ENCODE data around the gene TERT. TPM values are rescaled to one million over a fixed set of nuclear protein-coding genes. Genes with fewer than 3 reads are reported as not detected.
"Not testable (repeated sequence)": the region's sequence is repeated elsewhere in the genome, so short reads cannot be mapped to it uniquely, and the experiment has no call there.

TERT gene
- polyA plus RNA-seq, 2 of the 4 experiments (the other 2 are of a cell fraction): 1.1 to 4.0 TPM

GRCh38 chr5:1328237-1329110, 33.6 kb upstream of the TERT start:
- 0 out of 2 replicates have a peak, but pooled peaks have one; percentile 3 for TF ChIP-seq HES2 (IDR thresholded peaks at IDR 0.05)
- Histone ChIP-seq H3K9me3 (peaks cover 29% of the 10 kb centered on the region), H3K4me1 (peaks cover 28% of the 10 kb centered on the region; the same call in 2 of the 3 replicates), H3K4me2 (peak overlapping the region; percentile 36; the same call in 2 of the 3 replicates), H3K27ac (peak overlapping the region; percentile 88 to 93), H3K4me3 (peak overlapping the region; percentile 12; the same call in 1 of the 3 replicates)
- ATAC-seq, FAIRE-seq, CTCF ChIA-PET: not testable (repeated sequence)
- WGBS (ENCODE audit: missing lambda C conversion rate): 26% methylated on average over 4 of the region's 7 CpGs
- POLR2A ChIA-PET: interaction anchor here (0.6 kb wide), 1 partner anchor 72 kb away, joined by 3 read pairs; no protein-coding TSS in a partner anchor
- peak in 1 of 2 experiments; percentile 80 for DNase-seq (ENCODE audit: low read depth in 1 of 2, low spot score in 1 of 2)

- Histone ChIP-seq H3K27ac (peak overlapping the region; percentile 81 to 91), H3K4me1 (peaks cover 28% of the 10 kb centered on the region; the same call in 2 of the 3 replicates), H3K9me3 (peaks cover 29% of the 10 kb centered on the region), H3K4me3 (peak overlapping the region; percentile 31; the same call in 2 of the 3 replicates), H3K4me2 (peak overlapping the region; percentile 58)
- not testable (repeated sequence) for ATAC-seq, FAIRE-seq
- DNase-seq (ENCODE audit: low read depth in 1 of 2, low spot score in 1 of 2): peak in 1 of 2 experiments; percentile 75
- WGBS (ENCODE audit: missing lambda C conversion rate): 18% methylated on average over 6 of the region's 6 CpGs
- TF ChIP-seq EP300 (IDR thresholded peaks at IDR 0.05): 0 out of 5 replicates have a peak, but pooled peaks of 1 of the 2 experiments have one; percentile 17
- POLR2A ChIA-PET: interaction anchor here (0.6 kb wide), 1 partner anchor 73 kb away, joined by 3 read pairs; no protein-coding TSS in a partner anchor
- CTCF ChIA-PET: interaction anchor here (1.4 to 1.5 kb wide), 2 partner anchors 153 to 317 kb away, joined by 4 to 5 read pairs; no protein-coding TSS in a partner anchor
Observed at GRCh38 chr5:1326901-1327756, 32.3 kb upstream of the TERT start.

- peaks cover 29% of the 10 kb centered on the region for H3K9me3 ChIP-seq
- DNase-seq (ENCODE audit: low read depth in 1 of 2, low spot score in 1 of 2); FAIRE-seq; POLR2A ChIA-PET; ATAC-seq: not testable (repeated sequence)
- peaks cover 28% of the 10 kb centered on the region; the same call in 2 of the 3 replicates for H3K4me1 ChIP-seq
- CTCF ChIA-PET: interaction anchor here (1.4 to 1.5 kb wide), 2 partner anchors 152 to 318 kb away, joined by 4 to 5 read pairs; no protein-coding TSS in a partner anchor
- H3K27ac ChIP-seq: peak overlapping the region; percentile 81 to 91
- WGBS (ENCODE audit: missing lambda C conversion rate): 22% methylated on average over 5 of the region's 5 CpGs
- H3K4me2 ChIP-seq: peak overlapping the region; percentile 58; the same call in 2 of the 3 replicates
- H3K4me3 ChIP-seq: peak overlapping the region; percentile 31; the same call in 1 of the 3 replicates
Observed at GRCh38 chr5:1326532-1326875, 31.6 kb upstream of the TERT start.

- peak overlapping the region; percentile 31; the same call in 1 of the 3 replicates for H3K4me3 ChIP-seq
- peaks cover 29% of the 10 kb centered on the region for H3K9me3 ChIP-seq
- DNase-seq (ENCODE audit: low read depth in 1 of 2, low spot score in 1 of 2) (peak in 1 of 2 experiments; percentile 73), ATAC-seq (peak; percentile 46 to 58; a peak in 4 of 6 replicates), FAIRE-seq (no peak)
- POLR2A ChIA-PET: no interaction called here
- H3K27ac ChIP-seq: peak overlapping the region; percentile 81 to 91
- CTCF ChIA-PET: interaction anchor here (1.4 to 1.5 kb wide), 2 partner anchors 152 to 318 kb away, joined by 4 to 5 read pairs; no protein-coding TSS in a partner anchor
- WGBS (ENCODE audit: missing lambda C conversion rate): 70% methylated on average over 21 of the region's 22 CpGs
- H3K4me1 ChIP-seq: peaks cover 28% of the 10 kb centered on the region; the same call in 2 of the 3 replicates
- TF ChIP-seq MAX (IDR thresholded peaks at IDR 0.05) (no peak), CHD4 (IDR thresholded peaks at IDR 0.05; ENCODE audit: borderline replicate concordance) (no peak), KDM1A (IDR thresholded peaks at IDR 0.05; ENCODE audit: low read depth) (no peak), HDAC2 (IDR thresholded peaks at IDR 0.05) (no peak), HEYL (CRISPR knock-in tag; IDR thresholded peaks at IDR 0.05) (no peak), FOSB (CRISPR knock-in tag; IDR thresholded peaks at IDR 0.05) (no peak), NFE2L2 (conservative IDR thresholded peaks at IDR 0.05; ENCODE audit: low read length) (no peak), CBX2 (IDR thresholded peaks at IDR 0.05; ENCODE audit: borderline replicate concordance, low read depth) (no peak), EHF (CRISPR knock-in tag; IDR thresholded peaks at IDR 0.05) (no peak), MAFK (IDR thresholded peaks at IDR 0.05; ENCODE audit: partially characterized antibody) (no peak)
- peak overlapping the region; percentile 58 for H3K4me2 ChIP-seq
Observed at GRCh38 chr5:1325870-1326531, 31.1 kb upstream of the TERT start.
